GM12892 (cell line): ENCODE data around the gene RBFOX2.

ENCODE experiments used
- POLR2A ChIP-seq: IDR thresholded peaks from 2 replicates; pipeline ENCODE4 v1.6.1; 2011; ENCODE audit warnings: low read depth, low read length, control low read depth
- POLR2AphosphoS5 ChIP-seq: IDR thresholded peaks from 2 replicates; pipeline ENCODE4 v1.6.1; 2011; ENCODE audit warnings: low read depth, low read length, control low read depth
- TAF1 ChIP-seq: IDR thresholded peaks from 2 replicates; pipeline ENCODE4 v1.6.1; 2011; ENCODE audit warnings: low read depth, mild to moderate bottlenecking, control low read depth, low read length, borderline replicate concordance

DNA sequence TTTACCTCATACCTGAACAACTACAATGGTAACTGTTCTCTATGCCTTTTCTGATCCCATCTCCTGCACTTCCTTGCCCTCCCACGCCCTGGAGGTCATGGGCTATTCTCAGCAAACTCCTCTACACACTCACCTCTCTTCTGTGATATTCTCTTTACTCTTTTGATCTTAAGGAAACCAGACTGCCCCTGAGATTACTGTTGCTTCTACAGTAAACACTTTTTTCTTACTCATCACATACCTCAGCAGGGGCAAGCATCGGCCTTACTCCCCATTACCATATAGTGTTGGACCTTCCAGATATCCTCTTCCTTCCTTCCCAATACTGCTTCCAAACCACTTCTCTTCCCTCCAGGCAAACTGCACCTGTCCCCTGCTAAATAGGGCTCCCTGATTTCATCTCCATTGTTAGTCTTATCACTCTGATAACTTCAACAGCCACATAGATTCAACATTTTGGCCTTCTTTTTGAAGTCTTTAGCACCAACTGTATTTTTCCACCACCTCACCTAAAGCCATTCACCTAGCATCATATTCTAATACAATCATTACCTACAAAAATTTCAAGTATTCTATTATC, 141.2 kb downstream of the RBFOX2 start:
- no peak for TF ChIP-seq POLR2A
- no peak for TF ChIP-seq POLR2AphosphoS5
- no peak for TF ChIP-seq TAF1
